GM12892 (cell line): ENCODE results near the gene YPEL3.

Source experiments
- POLR2A ChIP-seq: IDR thresholded peaks from 2 replicates; pipeline ENCODE4 v1.6.1; 2011; ENCODE audit warnings: low read depth, low read length, control low read depth
- TAF1 ChIP-seq: IDR thresholded peaks from 2 replicates; pipeline ENCODE4 v1.6.1; 2011; ENCODE audit warnings: low read depth, mild to moderate bottlenecking, control low read depth, low read length, borderline replicate concordance

- TF ChIP-seq POLR2A (no peak), TAF1 (no peak)
Measured at GRCh38 chr16:30084096-30084815, 11.8 kb downstream of the YPEL3 start.
